Activated CD8-positive, alpha-beta memory T cell treated with anti-CD3 and anti-CD28 coated beads for 4 hours (primary cell): Measurements from ENCODE around the gene PPIF.

Experiments used
- DNase-seq, 2 donors: peaks; one replicate each; pipeline ENCODE4 v3.0.0-alpha.2; 2020; ENCODE audit warnings: low read depth in 2 of 2

Gene PPIF

GRCh38 chr10:79402951-79403350, 55.7 kb downstream of the PPIF start:
- no peak for DNase-seq

- DNase-seq: no peak
These were observed 56.4 kb downstream of the PPIF start for GRCh38 chr10:79403441-79404230.

GRCh38 chr10:79404231-79404609, 57.0 kb downstream of the PPIF start:
- no peak for DNase-seq

- no peak for DNase-seq
These were observed 57.4 kb downstream of the PPIF start for GRCh38 chr10:79404690-79405131.
